Natural killer cell treated with Interleukin-12 subunit alpha and Interleukin-12 subunit beta and Interleukin-15 and Interleukin-18, amount 100 ng/mL, for 72 hours (primary cell): Measurements from ENCODE around the gene CHD5. TPM values are rescaled to one million over a fixed set of nuclear protein-coding genes. Genes with fewer than 3 reads are reported as not detected.
"Not testable (repeated sequence)": the region's sequence is repeated elsewhere in the genome, so short reads cannot be mapped to it uniquely, and the experiment has no call there.

Experiments
- ATAC-seq, 2 donors: fragments of 150-1000 bp; cut with Tn5 transposase in 1 of 2; sonication (Bioruptor Pico), chemical (Tn5 transposase) in 1 of 2; 2 replicates each; pipeline ENCODE4 v1.10.0; 2021
- DNase-seq: peaks from one replicate; pipeline ENCODE4 v3.0.0; 2022; ENCODE audit warnings: low spot score
- H3K27ac Mint-ChIP-seq, 2 donors: 1 replicate in 1 of 2; 2 replicates in 1 of 2; pipeline ENCODE4 v1.8.0; 2022; ENCODE audit warnings: mixed read lengths in 2 of 2, mild to moderate bottlenecking in 1 of 2, moderate library complexity in 1 of 2
- H3K27me3 Mint-ChIP-seq, 2 donors: 1 replicate in 1 of 2; 2 replicates in 1 of 2; pipeline ENCODE4 v1.8.0; 2022; ENCODE audit warnings: mixed read lengths in 2 of 2
- H3K36me3 Mint-ChIP-seq: one replicate; pipeline ENCODE4 v1.8.0; 2022; ENCODE audit warnings: mixed read lengths
- H3K4me1 Mint-ChIP-seq, 2 donors: 1 replicate in 1 of 2; 2 replicates in 1 of 2; pipeline ENCODE4 v1.8.0; 2022; ENCODE audit warnings: low read depth in 2 of 2, mixed read lengths in 2 of 2, mild to moderate bottlenecking in 1 of 2
- H3K4me3 Mint-ChIP-seq: one replicate; pipeline ENCODE4 v1.8.0; 2022; ENCODE audit warnings: mixed read lengths
- H3K9me3 Mint-ChIP-seq: 2 replicates; pipeline ENCODE4 v1.8.0; 2022; ENCODE audit warnings: mixed read lengths
- total RNA-seq, 2 donors: library from RNA; stranded (reverse); gene quantifications; one replicate each; pipeline ENCODE4 v1.2.3, GENCODE V29; 2022

The CHD5 gene
- under 1 TPM; 0.31 to 0.78 TPM for total RNA-seq

GRCh38 chr1:6180268-6180706, at the start of gene CHD5:
Gene CHD5, minus strand, starts transcription at chr1:6180321. Its CDS starts 298 bp downstream, at chr1:6180023.
- H3K9me3 Mint-ChIP-seq: no peaks in the 10 kb centered on the region
- peaks cover 4% of the 10 kb centered on the region for H3K36me3 Mint-ChIP-seq
- peak within 1 kb of the TSS; percentile 66 for H3K4me3 Mint-ChIP-seq
- no peak within 1 kb of the TSS for H3K27ac Mint-ChIP-seq
- peaks cover 25 to 34% of the 10 kb centered on the region in 2 donors for H3K27me3 Mint-ChIP-seq
- peaks cover 25 to 34% of the 10 kb centered on the region in 2 donors for H3K4me1 Mint-ChIP-seq
- DNase-seq (no peak), ATAC-seq (peak in 1 of 2 donors; percentile 43)

GRCh38 chr1:6225651-6226050, 45.5 kb upstream of the CHD5 start:
- Mint-ChIP-seq H3K4me3 (no peak overlapping the region), H3K36me3 (peaks cover 15% of the 10 kb centered on the region), H3K27ac (no peak overlapping the region), H3K27me3 (no peaks in the 10 kb centered on the region), H3K4me1 (peaks cover 0 to 8% of the 10 kb centered on the region in 2 donors), H3K9me3 (no peaks in the 10 kb centered on the region)
- no peak for ATAC-seq
- no peak for DNase-seq

- H3K4me3 Mint-ChIP-seq: no peak overlapping the region
- ATAC-seq (no peak), DNase-seq (no peak)
- H3K4me1 Mint-ChIP-seq: peaks cover 0 to 8% of the 10 kb centered on the region in 2 donors
- no peaks in the 10 kb centered on the region for H3K27me3 Mint-ChIP-seq
- H3K9me3 Mint-ChIP-seq: no peaks in the 10 kb centered on the region
- H3K36me3 Mint-ChIP-seq: peaks cover 15% of the 10 kb centered on the region
- no peak overlapping the region for H3K27ac Mint-ChIP-seq
Observed at GRCh38 chr1:6224718-6225117, 44.6 kb upstream of the CHD5 start.

DNA sequence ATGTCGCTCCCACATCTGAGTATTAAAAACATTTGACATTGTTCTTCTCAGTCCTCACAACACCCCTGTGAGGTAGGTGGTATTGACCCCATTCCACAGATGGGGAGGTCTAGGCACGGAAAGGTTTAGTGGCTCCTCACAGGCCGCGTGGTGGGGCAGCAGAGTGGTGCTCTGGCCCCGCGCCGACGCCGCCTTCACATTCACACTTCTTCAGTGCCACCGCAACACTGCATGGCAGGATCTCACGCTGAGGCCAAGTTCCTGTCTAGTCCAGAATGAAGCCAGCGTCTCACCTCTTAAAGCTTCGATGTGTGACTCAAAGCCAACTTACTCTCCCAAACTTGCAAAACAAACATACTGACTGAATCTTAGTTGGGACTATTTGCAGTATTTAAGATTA, 43.5 kb upstream of the CHD5 start:
- peaks cover 15% of the 10 kb centered on the region for H3K36me3 Mint-ChIP-seq
- H3K9me3 Mint-ChIP-seq: no peaks in the 10 kb centered on the region
- no peak for DNase-seq
- peaks cover 0 to 8% of the 10 kb centered on the region in 2 donors for H3K4me1 Mint-ChIP-seq
- no peak overlapping the region for H3K27ac Mint-ChIP-seq
- H3K27me3 Mint-ChIP-seq: no peaks in the 10 kb centered on the region
- H3K4me3 Mint-ChIP-seq: no peak overlapping the region
- ATAC-seq: no peak

GRCh38 chr1:6222636-6223035, 42.5 kb upstream of the CHD5 start:
- Mint-ChIP-seq H3K36me3 (peaks cover 15% of the 10 kb centered on the region), H3K4me1 (peaks cover 0 to 8% of the 10 kb centered on the region in 2 donors), H3K27ac (no peak overlapping the region), H3K9me3 (no peaks in the 10 kb centered on the region), H3K4me3 (no peak overlapping the region), H3K27me3 (peaks cover 0 to 2% of the 10 kb centered on the region in 2 donors)
- DNase-seq (no peak), ATAC-seq (no peak)

DNA sequence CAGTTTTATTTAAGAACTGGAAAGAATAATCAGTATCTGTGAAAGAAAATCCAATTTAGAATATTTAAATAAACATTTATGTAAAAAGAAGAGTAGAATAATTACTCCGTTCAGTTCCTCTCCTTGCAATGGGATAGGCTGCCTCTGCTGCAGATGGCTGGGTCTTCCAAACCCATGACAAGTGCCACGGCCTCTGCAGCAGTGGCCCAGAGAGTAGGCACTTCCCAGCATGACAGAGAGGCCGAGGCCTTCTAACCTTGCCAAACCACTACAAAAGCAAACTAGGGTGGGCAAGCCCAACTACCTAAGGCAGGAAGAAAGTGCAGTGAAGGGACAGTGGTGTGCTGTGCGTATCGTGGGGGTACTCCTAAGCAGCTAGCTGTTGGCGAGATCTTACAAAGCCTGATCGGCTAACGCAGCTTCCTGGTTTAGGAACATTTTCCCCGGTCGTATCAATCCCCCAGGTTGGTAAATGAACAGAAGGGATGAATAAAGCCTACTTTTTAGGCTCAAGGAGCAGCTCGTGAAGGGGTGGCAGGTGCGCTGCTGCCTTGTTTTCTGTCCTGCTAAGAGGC, 41.2 kb upstream of the CHD5 start:
- Mint-ChIP-seq H3K4me1 (peaks cover 0 to 6% of the 10 kb centered on the region in 2 donors), H3K4me3 (no peak overlapping the region), H3K27me3 (peaks cover 0 to 4% of the 10 kb centered on the region in 2 donors), H3K27ac (no peak overlapping the region), H3K36me3 (peaks cover 11% of the 10 kb centered on the region), H3K9me3 (no peaks in the 10 kb centered on the region)
- no peak for ATAC-seq
- DNase-seq: no peak

- peaks cover 0 to 10% of the 10 kb centered on the region in 2 donors for H3K27me3 Mint-ChIP-seq
- peaks cover 11% of the 10 kb centered on the region for H3K36me3 Mint-ChIP-seq
Observed at GRCh38 chr1:6220236-6220635, 40.1 kb upstream of the CHD5 start.

GRCh38 chr1:6219641-6220040, 39.5 kb upstream of the CHD5 start:
- DNase-seq, H3K4me1 Mint-ChIP-seq, H3K4me3 Mint-ChIP-seq, H3K9me3 Mint-ChIP-seq, ATAC-seq, H3K27ac Mint-ChIP-seq: not testable (repeated sequence)
- Mint-ChIP-seq H3K27me3 (peaks cover 0 to 10% of the 10 kb centered on the region in 2 donors), H3K36me3 (peaks cover 10% of the 10 kb centered on the region)

More at GRCh38 chr1:6220236-6220635, 40.1 kb upstream of the CHD5 start:
- H3K27ac Mint-ChIP-seq: no peak overlapping the region
- no peaks in the 10 kb centered on the region for H3K9me3 Mint-ChIP-seq
- no peaks in the 10 kb centered on the region for H3K4me1 Mint-ChIP-seq
- ATAC-seq: no peak
- H3K4me3 Mint-ChIP-seq: no peak overlapping the region
- DNase-seq: no peak

DNA sequence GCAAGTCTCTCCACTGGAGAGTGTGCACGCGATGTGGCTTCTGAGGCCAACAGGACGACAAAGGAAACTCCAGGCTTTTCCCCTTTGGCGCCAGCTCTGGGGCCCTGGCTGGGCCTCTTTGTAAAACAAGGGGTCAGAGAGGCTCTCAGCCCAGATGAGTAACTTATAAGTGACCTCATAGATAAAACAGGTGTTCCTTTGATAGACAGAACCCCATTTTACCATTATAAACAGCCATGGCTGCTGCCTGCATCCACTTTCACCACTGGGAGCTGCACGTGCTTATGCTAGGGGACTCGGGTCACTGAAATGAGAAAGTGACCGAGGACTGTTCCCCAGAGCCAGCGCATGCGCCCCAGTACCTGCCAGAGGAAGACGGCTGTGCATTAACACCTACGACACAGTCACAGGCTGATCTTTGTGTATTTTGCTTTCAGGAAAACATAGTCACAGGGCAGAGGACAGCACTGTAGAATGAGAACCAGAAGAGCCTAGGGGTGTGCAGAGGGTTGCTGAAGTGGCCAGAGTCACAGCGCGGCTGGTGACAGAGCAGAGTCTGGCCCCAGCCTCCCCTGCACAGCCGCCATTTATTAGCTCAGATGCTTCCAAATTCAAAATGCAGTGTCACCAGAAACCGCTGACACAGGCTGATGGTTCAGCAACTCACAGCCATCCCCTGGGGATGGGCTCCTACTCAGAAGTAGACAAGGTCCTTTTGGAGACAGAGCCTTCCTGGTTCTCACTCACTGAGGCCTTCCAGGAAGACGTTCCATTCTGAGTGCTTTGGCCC, 38.4 kb upstream of the CHD5 start:
- H3K4me3 Mint-ChIP-seq: no peak overlapping the region
- no peaks in the 10 kb centered on the region for H3K4me1 Mint-ChIP-seq
- H3K9me3 Mint-ChIP-seq: no peaks in the 10 kb centered on the region
- no peak overlapping the region for H3K27ac Mint-ChIP-seq
- peaks cover 0 to 12% of the 10 kb centered on the region in 2 donors for H3K27me3 Mint-ChIP-seq
- no peak for DNase-seq
- ATAC-seq: no peak
- no peaks in the 10 kb centered on the region for H3K36me3 Mint-ChIP-seq

GRCh38 chr1:6212193-6212959, 32.3 kb upstream of the CHD5 start:
- DNase-seq (no peak), ATAC-seq (no peak)
- Mint-ChIP-seq H3K27ac (no peak overlapping the region), H3K4me1 (peaks cover 0 to 3% of the 10 kb centered on the region in 2 donors), H3K27me3 (peaks cover 0 to 11% of the 10 kb centered on the region in 2 donors), H3K36me3 (no peaks in the 10 kb centered on the region), H3K4me3 (no peak overlapping the region), H3K9me3 (no peaks in the 10 kb centered on the region)

DNA sequence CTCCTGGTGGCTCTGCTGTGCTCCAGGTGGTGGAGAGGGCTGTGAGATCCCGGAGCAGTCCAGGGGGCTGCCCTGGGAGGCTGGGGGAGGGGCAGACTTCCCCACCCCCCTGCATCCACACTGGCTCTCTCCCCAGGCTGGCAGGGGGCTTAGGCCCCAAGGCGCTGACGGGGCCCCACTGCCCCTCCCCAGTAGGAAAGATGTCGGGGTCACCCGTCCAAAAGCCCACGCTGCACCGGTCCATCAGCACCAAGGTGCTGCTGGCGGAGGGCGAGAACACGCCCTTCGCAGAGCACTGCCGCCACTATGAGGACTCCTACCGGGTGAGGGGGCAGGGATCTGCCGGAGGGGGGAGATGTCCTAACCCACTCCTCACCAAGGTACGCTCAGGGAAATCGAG, 31.6 kb upstream of the CHD5 start:
- H3K27ac Mint-ChIP-seq: no peak overlapping the region
- no peak for DNase-seq
- peaks cover 0 to 3% of the 10 kb centered on the region in 2 donors for H3K4me1 Mint-ChIP-seq
- H3K9me3 Mint-ChIP-seq: no peaks in the 10 kb centered on the region
- ATAC-seq: no peak
- no peaks in the 10 kb centered on the region for H3K36me3 Mint-ChIP-seq
- no peak overlapping the region for H3K4me3 Mint-ChIP-seq
- peaks cover 0 to 14% of the 10 kb centered on the region in 2 donors for H3K27me3 Mint-ChIP-seq

DNA sequence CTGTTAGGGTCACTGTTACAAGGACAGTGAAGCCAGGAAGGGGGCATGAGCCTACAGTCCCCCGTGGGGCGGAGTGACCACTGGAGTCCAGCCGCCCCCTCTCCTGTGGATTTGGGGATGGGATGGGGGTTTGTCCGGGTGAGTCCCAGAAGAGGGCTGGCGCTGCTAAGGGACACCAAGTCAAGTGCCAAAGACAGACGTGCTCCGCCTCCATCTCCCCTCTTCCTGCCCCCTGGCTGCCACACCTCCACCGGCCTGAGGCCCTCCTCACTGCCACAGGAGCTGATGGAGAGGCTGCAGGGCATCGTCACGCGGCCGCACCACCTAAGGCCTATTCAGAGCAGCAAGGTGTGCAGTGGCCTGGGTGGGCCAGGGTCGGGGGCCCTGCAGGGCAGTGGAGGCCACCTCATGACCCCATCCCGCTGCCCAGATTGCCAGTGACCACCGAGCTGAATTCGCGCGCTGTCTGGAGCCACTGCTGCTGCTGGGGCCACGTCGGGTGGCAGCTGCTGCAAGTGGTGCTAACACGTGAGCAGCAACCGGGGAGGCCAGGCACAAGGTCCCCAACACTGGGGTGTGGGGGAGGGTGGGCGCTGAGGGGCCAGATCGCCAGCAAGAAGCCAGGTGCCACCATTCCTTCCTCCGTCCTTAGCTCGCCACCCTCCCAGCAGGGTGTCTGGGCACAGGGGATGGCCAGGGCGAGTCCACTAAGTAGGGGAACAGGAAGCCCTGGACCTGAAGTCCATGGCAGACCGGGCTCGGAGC, 30.7 kb upstream of the CHD5 start:
- Mint-ChIP-seq H3K4me1 (peaks cover 0 to 3% of the 10 kb centered on the region in 2 donors), H3K36me3 (no peaks in the 10 kb centered on the region), H3K4me3 (no peak overlapping the region), H3K27me3 (peaks cover 0 to 12% of the 10 kb centered on the region in 2 donors), H3K27ac (no peak overlapping the region), H3K9me3 (no peaks in the 10 kb centered on the region)
- no peak for ATAC-seq
- DNase-seq: no peak
